HG02642 (cell line): ENCODE results near the gene METTL15.
A peak's percentile ranks its signal among the peaks of the same experiment; 100 is the strongest.
"Not testable (repeated sequence)": the region's sequence is repeated elsewhere in the genome, so short reads cannot be mapped to it uniquely, and the experiment has no call there.

ENCODE experiments used
- ATAC-seq: cut with Tn5 transposase; IDR thresholded peaks from one replicate; pipeline ENCODE4 v1.9.1; 2021; ENCODE audit warnings: mild to moderate bottlenecking; ENCODE audit not compliant: unreplicated experiment, poor library complexity

Gene METTL15

GRCh38 chr11:28170759-28171158, 62.6 kb downstream of the METTL15 start:
- no peak for ATAC-seq

GRCh38 chr11:28176351-28176750, 68.2 kb downstream of the METTL15 start:
- no peak for ATAC-seq

- no peak for ATAC-seq
Observed at GRCh38 chr11:28195449-28195848, 87.3 kb downstream of the METTL15 start.

GRCh38 chr11:28209906-28210305, 101.7 kb downstream of the METTL15 start:
- no peak for ATAC-seq

GRCh38 chr11:28222063-28222462, 113.9 kb downstream of the METTL15 start:
- not testable (repeated sequence) for ATAC-seq

- no peak for ATAC-seq
Observed at GRCh38 chr11:28223577-28223976, 115.4 kb downstream of the METTL15 start.

GRCh38 chr11:28223994-28224393, 115.8 kb downstream of the METTL15 start:
- ATAC-seq, result no peak

GRCh38 chr11:28227460-28227859, 119.3 kb downstream of the METTL15 start:
- ATAC-seq, result no peak

- ATAC-seq, result no peak
Observed at GRCh38 chr11:28228196-28228895, 120.2 kb downstream of the METTL15 start.

- no peak for ATAC-seq
Observed at GRCh38 chr11:28231475-28231874, 123.3 kb downstream of the METTL15 start.

- ATAC-seq, result no peak
Observed at GRCh38 chr11:28232649-28233048, 124.5 kb downstream of the METTL15 start.

GRCh38 chr11:28241760-28242159, 133.6 kb downstream of the METTL15 start:
- ATAC-seq, result no peak

- ATAC-seq, result no peak
Observed at GRCh38 chr11:28242596-28242995, 134.4 kb downstream of the METTL15 start.

- no peak for ATAC-seq
Observed at GRCh38 chr11:28243061-28243460, 134.9 kb downstream of the METTL15 start.

- ATAC-seq, result no peak
Observed at GRCh38 chr11:28243581-28243980, 135.4 kb downstream of the METTL15 start.

GRCh38 chr11:28245131-28245530, 136.9 kb downstream of the METTL15 start:
- ATAC-seq, result no peak

- ATAC-seq, result no peak
Observed at GRCh38 chr11:28250192-28250591, 142.0 kb downstream of the METTL15 start.

- ATAC-seq, result no peak
Observed at GRCh38 chr11:28251257-28251656, 143.1 kb downstream of the METTL15 start.

- ATAC-seq, result no peak
Observed at GRCh38 chr11:28257761-28258160, 149.6 kb downstream of the METTL15 start.

- ATAC-seq, result peak; percentile 52
Observed at GRCh38 chr11:28259177-28259843, 151.1 kb downstream of the METTL15 start.

GRCh38 chr11:28268925-28269324, 160.7 kb downstream of the METTL15 start:
- no peak for ATAC-seq

GRCh38 chr11:28269586-28269985, 161.4 kb downstream of the METTL15 start:
- no peak for ATAC-seq
